Measurements from ENCODE around the gene CHRND. TPM values are rescaled to one million over a fixed set of nuclear protein-coding genes. Genes with fewer than 3 reads are reported as not detected.

Gene CHRND
- polyA plus RNA-seq, 1 donor from 2014 or later: not detected

GRCh38 chr2:232513353-232513752 is 12.6 kb upstream of the CHRND start:
- no peak for TF ChIP-seq CTCF (IDR thresholded peaks at IDR 0.05; ENCODE audit: poor library complexity, severe bottlenecking)
- no peak for TF ChIP-seq POLR2AphosphoS5 (IDR thresholded peaks at IDR 0.05)
- TF ChIP-seq SMC3 (conservative IDR thresholded peaks at IDR 0.05; ENCODE audit: poor library complexity): no peak
- TF ChIP-seq EP300 (conservative IDR thresholded peaks at IDR 0.05; ENCODE audit: poor library complexity, severe bottlenecking): no peak
- TF ChIP-seq TAF1 (IDR thresholded peaks at IDR 0.05; ENCODE audit: low read depth): no peak
- no peak for TF ChIP-seq MXI1 (conservative IDR thresholded peaks at IDR 0.05; ENCODE audit: poor library complexity, severe bottlenecking)
- TF ChIP-seq EZH2 (IDR thresholded peaks at IDR 0.05; ENCODE audit: borderline replicate concordance, insufficient read depth, low read length, poor library complexity, severe bottlenecking): no peak
- TF ChIP-seq, protein P1, sequence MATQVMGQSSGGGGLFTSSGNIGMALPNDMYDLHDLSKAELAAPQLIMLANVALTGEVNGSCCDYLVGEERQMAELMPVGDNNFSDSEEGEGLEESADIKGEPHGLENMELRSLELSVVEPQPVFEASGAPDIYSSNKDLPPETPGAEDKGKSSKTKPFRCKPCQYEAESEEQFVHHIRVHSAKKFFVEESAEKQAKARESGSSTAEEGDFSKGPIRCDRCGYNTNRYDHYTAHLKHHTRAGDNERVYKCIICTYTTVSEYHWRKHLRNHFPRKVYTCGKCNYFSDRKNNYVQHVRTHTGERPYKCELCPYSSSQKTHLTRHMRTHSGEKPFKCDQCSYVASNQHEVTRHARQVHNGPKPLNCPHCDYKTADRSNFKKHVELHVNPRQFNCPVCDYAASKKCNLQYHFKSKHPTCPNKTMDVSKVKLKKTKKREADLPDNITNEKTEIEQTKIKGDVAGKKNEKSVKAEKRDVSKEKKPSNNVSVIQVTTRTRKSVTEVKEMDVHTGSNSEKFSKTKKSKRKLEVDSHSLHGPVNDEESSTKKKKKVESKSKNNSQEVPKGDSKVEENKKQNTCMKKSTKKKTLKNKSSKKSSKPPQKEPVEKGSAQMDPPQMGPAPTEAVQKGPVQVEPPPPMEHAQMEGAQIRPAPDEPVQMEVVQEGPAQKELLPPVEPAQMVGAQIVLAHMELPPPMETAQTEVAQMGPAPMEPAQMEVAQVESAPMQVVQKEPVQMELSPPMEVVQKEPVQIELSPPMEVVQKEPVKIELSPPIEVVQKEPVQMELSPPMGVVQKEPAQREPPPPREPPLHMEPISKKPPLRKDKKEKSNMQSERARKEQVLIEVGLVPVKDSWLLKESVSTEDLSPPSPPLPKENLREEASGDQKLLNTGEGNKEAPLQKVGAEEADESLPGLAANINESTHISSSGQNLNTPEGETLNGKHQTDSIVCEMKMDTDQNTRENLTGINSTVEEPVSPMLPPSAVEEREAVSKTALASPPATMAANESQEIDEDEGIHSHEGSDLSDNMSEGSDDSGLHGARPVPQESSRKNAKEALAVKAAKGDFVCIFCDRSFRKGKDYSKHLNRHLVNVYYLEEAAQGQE (IDR thresholded peaks at IDR 0.05; ENCODE audit: borderline replicate concordance): no peak
- no peak for TF ChIP-seq RAD21 (conservative IDR thresholded peaks at IDR 0.05)
- H3K27ac ChIP-seq (ENCODE audit: low read length): peak overlapping the region; percentile 72

DNA sequence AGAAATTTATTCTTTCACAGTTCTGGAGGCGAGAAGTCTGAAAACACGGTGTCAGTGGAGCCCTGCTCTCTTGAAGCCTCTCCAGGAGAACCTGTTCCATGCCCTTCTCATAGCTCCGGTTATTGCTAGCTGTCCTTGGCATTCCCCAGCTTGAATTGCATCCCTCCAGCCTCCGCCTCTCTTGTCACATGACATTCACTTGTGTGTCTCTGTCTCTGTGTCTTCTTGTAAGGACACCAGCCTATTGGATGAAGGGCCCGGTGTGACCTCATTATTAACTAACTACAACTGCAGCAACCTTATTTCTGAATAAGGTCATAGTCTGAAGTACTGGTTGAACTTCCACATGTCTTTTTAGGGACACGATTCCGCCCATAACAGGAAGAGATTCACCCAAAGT is 10.3 kb upstream of the CHRND start:
- TF ChIP-seq, protein P1 (IDR thresholded peaks at IDR 0.05; ENCODE audit: borderline replicate concordance): no peak
- TF ChIP-seq MXI1 (conservative IDR thresholded peaks at IDR 0.05; ENCODE audit: poor library complexity, severe bottlenecking): no peak
- TF ChIP-seq TAF1 (IDR thresholded peaks at IDR 0.05; ENCODE audit: low read depth): no peak
- TF ChIP-seq EZH2 (IDR thresholded peaks at IDR 0.05; ENCODE audit: borderline replicate concordance, insufficient read depth, low read length, poor library complexity, severe bottlenecking): no peak
- no peak for TF ChIP-seq CTCF (IDR thresholded peaks at IDR 0.05; ENCODE audit: poor library complexity, severe bottlenecking)
- TF ChIP-seq EP300 (conservative IDR thresholded peaks at IDR 0.05; ENCODE audit: poor library complexity, severe bottlenecking): no peak
- no peak for TF ChIP-seq POLR2AphosphoS5 (IDR thresholded peaks at IDR 0.05)
- no peak for TF ChIP-seq RAD21 (conservative IDR thresholded peaks at IDR 0.05)
- TF ChIP-seq SMC3 (conservative IDR thresholded peaks at IDR 0.05; ENCODE audit: poor library complexity): no peak
- Histone ChIP-seq H2AFZ (ENCODE audit: low read depth, low read length) (no peak overlapping the region), H4K20me1 (ENCODE audit: insufficient read depth) (no peaks in the 10 kb centered on the region)

More at GRCh38 chr2:232513353-232513752, 12.6 kb upstream of the CHRND start:
- no peak overlapping the region for H3K4me3 ChIP-seq (ENCODE audit: low read length)
- no peaks in the 10 kb centered on the region for H3K27me3 ChIP-seq (ENCODE audit: insufficient read depth, low read depth, low read length)
- no peaks in the 10 kb centered on the region for H3F3A ChIP-seq (ENCODE audit: insufficient read depth, low read length, poor library complexity, severe bottlenecking)
- H3K79me2 ChIP-seq (replicated peaks; ENCODE audit: insufficient read depth, low read length): no peaks in the 10 kb centered on the region
- peak overlapping the region; percentile 42 for H3K9ac ChIP-seq (ENCODE audit: low read length)
- no peak overlapping the region for H3K4me2 ChIP-seq (ENCODE audit: low read length)
- H3K36me3 ChIP-seq (ENCODE audit: insufficient read depth, low read length): no peaks in the 10 kb centered on the region
- no peaks in the 10 kb centered on the region for H3K9me2 ChIP-seq (ENCODE audit: insufficient read depth, low read length)
- H4K20me1 ChIP-seq (ENCODE audit: insufficient read depth): no peaks in the 10 kb centered on the region
- H3K9me3 ChIP-seq (ENCODE audit: low read length): no peaks in the 10 kb centered on the region
- no peak overlapping the region for H2AFZ ChIP-seq (ENCODE audit: low read depth, low read length)

More for the DNA sequence above, 10.3 kb upstream of the CHRND start:
- H3K4me2 ChIP-seq (ENCODE audit: low read length): no peak overlapping the region
- no peaks in the 10 kb centered on the region for H3K79me2 ChIP-seq (replicated peaks; ENCODE audit: insufficient read depth, low read length)
- no peaks in the 10 kb centered on the region for H3F3A ChIP-seq (ENCODE audit: insufficient read depth, low read length, poor library complexity, severe bottlenecking)
- no peak overlapping the region for H3K4me3 ChIP-seq (ENCODE audit: low read length)
- H3K9me2 ChIP-seq (ENCODE audit: insufficient read depth, low read length): no peaks in the 10 kb centered on the region
- H3K9me3 ChIP-seq (ENCODE audit: low read length): no peaks in the 10 kb centered on the region
- H3K36me3 ChIP-seq (ENCODE audit: insufficient read depth, low read length): no peaks in the 10 kb centered on the region
- H3K9ac ChIP-seq (ENCODE audit: low read length): no peak overlapping the region
- no peaks in the 10 kb centered on the region for H3K27me3 ChIP-seq (ENCODE audit: insufficient read depth, low read depth, low read length)
- H3K27ac ChIP-seq (ENCODE audit: low read length): no peak overlapping the region

Data from neural cell (in vitro differentiated cells).